ENCODE measurements around the gene NGEF.

- TF ChIP-seq, protein P1, sequence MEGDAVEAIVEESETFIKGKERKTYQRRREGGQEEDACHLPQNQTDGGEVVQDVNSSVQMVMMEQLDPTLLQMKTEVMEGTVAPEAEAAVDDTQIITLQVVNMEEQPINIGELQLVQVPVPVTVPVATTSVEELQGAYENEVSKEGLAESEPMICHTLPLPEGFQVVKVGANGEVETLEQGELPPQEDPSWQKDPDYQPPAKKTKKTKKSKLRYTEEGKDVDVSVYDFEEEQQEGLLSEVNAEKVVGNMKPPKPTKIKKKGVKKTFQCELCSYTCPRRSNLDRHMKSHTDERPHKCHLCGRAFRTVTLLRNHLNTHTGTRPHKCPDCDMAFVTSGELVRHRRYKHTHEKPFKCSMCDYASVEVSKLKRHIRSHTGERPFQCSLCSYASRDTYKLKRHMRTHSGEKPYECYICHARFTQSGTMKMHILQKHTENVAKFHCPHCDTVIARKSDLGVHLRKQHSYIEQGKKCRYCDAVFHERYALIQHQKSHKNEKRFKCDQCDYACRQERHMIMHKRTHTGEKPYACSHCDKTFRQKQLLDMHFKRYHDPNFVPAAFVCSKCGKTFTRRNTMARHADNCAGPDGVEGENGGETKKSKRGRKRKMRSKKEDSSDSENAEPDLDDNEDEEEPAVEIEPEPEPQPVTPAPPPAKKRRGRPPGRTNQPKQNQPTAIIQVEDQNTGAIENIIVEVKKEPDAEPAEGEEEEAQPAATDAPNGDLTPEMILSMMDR (IDR thresholded peaks at IDR 0.05) = no peak
- TF ChIP-seq ZBTB33 (IDR thresholded peaks at IDR 0.05; ENCODE audit: borderline replicate concordance, low read depth) = no peak
- no peak for TF ChIP-seq EP300 (IDR thresholded peaks at IDR 0.05; ENCODE audit: borderline replicate concordance in 1 of 2, low read depth in 1 of 2, low read length in 1 of 2)
- TF ChIP-seq, protein P2, sequence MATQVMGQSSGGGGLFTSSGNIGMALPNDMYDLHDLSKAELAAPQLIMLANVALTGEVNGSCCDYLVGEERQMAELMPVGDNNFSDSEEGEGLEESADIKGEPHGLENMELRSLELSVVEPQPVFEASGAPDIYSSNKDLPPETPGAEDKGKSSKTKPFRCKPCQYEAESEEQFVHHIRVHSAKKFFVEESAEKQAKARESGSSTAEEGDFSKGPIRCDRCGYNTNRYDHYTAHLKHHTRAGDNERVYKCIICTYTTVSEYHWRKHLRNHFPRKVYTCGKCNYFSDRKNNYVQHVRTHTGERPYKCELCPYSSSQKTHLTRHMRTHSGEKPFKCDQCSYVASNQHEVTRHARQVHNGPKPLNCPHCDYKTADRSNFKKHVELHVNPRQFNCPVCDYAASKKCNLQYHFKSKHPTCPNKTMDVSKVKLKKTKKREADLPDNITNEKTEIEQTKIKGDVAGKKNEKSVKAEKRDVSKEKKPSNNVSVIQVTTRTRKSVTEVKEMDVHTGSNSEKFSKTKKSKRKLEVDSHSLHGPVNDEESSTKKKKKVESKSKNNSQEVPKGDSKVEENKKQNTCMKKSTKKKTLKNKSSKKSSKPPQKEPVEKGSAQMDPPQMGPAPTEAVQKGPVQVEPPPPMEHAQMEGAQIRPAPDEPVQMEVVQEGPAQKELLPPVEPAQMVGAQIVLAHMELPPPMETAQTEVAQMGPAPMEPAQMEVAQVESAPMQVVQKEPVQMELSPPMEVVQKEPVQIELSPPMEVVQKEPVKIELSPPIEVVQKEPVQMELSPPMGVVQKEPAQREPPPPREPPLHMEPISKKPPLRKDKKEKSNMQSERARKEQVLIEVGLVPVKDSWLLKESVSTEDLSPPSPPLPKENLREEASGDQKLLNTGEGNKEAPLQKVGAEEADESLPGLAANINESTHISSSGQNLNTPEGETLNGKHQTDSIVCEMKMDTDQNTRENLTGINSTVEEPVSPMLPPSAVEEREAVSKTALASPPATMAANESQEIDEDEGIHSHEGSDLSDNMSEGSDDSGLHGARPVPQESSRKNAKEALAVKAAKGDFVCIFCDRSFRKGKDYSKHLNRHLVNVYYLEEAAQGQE (IDR thresholded peaks at IDR 0.05; ENCODE audit: low read depth, low read length) = no peak
- TF ChIP-seq, protein P3, sequence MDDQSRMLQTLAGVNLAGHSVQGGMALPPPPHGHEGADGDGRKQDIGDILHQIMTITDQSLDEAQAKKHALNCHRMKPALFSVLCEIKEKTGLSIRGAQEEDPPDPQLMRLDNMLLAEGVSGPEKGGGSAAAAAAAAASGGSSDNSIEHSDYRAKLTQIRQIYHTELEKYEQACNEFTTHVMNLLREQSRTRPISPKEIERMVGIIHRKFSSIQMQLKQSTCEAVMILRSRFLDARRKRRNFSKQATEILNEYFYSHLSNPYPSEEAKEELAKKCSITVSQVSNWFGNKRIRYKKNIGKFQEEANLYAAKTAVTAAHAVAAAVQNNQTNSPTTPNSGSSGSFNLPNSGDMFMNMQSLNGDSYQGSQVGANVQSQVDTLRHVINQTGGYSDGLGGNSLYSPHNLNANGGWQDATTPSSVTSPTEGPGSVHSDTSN (IDR thresholded peaks at IDR 0.05) = no peak
- TF ChIP-seq FOSL2 (IDR thresholded peaks at IDR 0.05; ENCODE audit: borderline replicate concordance, low read depth) = no peak
- no peak for TF ChIP-seq JUND (IDR thresholded peaks at IDR 0.05)
- no peak for TF ChIP-seq POLR2AphosphoS5 (IDR thresholded peaks at IDR 0.05; ENCODE audit: low read depth, low read length)
These were observed 125.7 kb downstream of the NGEF start for GRCh38 chr2:232887171-232887850.
